ENCODE data around the gene DUSP19. TPM values are rescaled to one million over a fixed set of nuclear protein-coding genes. Genes with fewer than 3 reads are reported as not detected.
"Not testable (repeated sequence)": the region's sequence is repeated elsewhere in the genome, so short reads cannot be mapped to it uniquely, and the experiment has no call there.

DUSP19 gene, protein sequence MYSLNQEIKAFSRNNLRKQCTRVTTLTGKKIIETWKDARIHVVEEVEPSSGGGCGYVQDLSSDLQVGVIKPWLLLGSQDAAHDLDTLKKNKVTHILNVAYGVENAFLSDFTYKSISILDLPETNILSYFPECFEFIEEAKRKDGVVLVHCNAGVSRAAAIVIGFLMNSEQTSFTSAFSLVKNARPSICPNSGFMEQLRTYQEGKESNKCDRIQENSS
- 3.9 and 6.1 TPM in 2 replicates for polyA plus RNA-seq (2014; cell fraction: cytosol; rRNA removed)
- polyA plus RNA-seq (2014; cell fraction: nucleus; rRNA removed): 0.83 and 2.5 TPM in 2 replicates

DNA sequence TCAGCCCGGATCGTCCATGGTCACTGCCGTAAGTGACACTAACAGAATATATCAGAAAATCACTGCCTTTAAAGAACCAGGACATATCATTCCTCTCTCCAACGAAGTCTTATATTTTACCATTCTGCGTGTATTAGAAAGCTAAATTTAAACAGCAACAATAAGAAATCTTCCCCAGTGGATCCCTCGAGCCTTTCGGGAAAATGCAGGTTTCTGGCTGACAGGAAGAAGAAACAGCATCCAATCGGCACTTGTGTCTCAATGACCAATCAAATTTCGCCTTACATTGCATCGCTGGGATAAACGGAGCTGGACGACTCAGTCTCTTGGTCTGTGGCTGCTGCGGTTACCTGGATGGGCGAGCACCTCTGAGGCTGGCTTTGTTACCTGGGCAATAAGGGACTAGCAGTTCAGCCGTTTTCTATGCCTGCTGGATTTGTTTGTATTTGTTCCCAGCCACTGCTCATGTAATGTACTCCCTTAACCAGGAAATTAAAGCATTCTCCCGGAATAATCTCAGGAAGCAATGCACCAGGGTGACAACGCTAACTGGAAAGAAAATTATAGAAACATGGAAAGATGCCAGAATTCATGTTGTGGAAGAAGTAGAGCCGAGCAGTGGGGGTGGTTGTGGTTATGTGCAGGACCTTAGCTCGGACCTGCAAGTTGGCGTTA lies at the start of gene DUSP19:
Gene DUSP19, plus strand, starts transcription at position 284 of the 675 bp plus-strand sequence. Its CDS starts 187 bp downstream, at position 471.
- DNase-seq (ENCODE audit: low spot score): peak; percentile 95

DNA sequence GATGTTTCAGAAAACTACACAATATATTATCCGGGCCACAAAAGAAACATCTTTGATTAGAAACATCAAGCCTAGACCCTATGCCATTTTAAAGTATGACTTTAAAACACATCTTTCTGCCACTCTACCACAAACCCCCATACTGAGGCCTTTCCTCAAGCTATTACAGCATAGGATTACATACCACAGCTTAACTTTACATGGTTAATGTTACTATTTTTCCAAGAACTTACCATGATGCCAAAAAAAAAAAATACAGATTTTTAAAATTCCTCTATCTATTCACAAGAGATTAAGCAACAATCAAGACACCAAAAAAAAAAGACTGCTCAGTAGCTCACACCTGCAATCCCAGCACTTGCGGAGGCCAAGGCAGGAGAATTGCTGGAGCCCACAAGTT lies 49.3 kb upstream of the DUSP19 start:
- DNase-seq (ENCODE audit: low spot score): no peak

DNA sequence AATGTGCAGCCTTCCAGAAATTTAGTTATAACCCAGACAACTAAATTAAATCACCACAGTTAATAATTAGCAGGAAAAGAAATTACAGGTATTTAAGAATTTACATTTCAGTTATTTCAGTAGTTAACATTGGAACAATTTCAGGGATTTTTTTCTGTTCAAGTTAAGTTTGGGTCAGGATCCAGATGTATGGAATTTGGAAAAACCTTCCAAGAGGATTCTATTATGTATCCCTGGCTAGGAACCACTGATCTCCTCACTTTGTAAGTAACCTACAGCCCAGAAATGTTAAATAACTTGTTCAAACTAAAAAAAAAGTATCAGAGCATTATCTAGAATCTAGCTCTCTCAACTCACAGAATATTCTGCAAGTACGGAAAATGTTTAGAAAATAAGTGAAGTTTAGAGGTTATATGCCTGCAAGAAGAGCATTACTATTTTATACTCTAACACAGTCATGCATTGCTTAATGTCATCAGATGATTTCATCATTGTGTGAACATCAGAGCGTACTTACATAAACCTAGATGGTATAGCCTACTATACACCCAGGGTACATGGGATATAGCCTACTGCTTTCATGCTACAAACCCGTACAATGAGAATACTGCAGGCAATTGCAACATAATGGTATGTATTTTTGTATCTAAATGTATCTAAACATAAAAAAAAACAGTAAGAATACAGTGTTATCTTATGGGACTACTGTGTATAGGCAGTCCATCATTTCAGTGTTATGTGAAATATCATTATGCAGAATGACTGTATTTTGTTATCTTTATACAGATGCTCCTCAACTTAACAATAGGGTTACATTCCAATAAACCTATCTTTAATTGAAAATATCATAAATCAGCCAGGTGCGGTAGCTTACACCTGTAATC lies 46.4 kb upstream of the DUSP19 start:
- no peak for DNase-seq (ENCODE audit: low spot score)

DNA sequence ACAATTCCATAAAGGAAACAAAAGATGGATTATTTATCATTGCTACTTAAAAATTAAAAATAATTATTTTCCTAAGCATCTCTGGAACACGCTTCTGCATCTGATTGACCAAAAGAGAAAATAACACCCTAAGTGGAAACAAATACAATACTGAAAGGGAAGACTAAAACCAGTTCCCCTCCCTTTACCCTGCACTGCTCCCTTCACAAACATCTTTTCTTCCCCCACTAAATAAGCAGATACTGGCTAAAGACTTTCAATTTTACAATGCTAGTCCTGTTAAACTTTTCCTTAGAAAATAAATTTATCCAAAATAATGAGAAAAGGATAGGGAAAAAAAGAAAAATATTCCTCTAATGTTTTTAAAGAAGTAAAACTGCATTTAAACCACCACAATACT lies 44.6 kb upstream of the DUSP19 start:
- DNase-seq (ENCODE audit: low spot score): no peak

DNA sequence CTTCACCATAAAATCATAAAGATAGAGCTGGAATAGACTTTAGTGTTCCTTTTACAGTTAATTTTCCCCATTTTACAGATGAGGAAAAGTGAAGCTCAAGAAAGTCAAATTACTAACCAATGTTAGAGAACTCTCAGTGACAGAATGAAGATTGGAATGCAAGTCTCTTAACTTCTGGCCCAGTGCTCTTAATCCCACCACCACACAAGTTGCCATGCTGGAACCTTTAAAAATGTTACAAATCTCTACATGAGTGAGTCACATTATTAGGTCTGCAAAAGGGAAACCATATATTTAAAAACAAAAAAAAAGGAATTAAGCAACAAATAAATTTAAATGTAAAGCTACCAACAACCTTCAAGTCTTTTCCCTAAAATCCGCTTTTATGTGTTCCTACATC lies 43.7 kb upstream of the DUSP19 start:
- no peak for DNase-seq (ENCODE audit: low spot score)

DNA sequence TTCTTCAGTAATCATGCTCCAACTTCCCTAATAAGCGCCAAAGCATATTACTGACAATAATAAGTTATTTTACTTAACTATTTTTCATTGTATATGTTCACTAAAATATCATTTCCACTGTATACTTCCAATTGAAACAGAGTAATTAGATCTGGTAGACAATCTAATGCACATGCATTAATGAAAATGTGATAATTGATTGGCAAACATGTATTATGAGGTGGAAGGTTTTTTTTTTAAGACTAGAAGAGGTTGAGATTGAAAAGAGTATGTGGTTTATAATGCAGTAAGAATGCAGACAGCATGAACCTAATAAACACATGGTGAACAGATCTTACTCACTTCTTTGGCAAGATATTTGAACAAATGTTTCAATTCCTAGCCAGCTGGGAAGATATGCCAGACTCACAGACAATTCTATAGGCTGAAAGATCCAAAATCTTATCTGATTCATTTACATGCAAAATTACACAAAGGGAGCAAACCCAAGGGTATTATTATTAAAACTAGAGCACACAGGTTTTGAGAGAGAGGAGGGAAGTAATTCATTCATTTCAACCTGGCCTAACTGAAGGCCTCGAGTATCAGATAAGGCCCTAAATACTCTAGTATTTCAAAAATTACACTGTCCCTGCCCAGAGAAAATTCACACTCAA lies 43.1 kb upstream of the DUSP19 start:
- DNase-seq (ENCODE audit: low spot score): no peak

DNA sequence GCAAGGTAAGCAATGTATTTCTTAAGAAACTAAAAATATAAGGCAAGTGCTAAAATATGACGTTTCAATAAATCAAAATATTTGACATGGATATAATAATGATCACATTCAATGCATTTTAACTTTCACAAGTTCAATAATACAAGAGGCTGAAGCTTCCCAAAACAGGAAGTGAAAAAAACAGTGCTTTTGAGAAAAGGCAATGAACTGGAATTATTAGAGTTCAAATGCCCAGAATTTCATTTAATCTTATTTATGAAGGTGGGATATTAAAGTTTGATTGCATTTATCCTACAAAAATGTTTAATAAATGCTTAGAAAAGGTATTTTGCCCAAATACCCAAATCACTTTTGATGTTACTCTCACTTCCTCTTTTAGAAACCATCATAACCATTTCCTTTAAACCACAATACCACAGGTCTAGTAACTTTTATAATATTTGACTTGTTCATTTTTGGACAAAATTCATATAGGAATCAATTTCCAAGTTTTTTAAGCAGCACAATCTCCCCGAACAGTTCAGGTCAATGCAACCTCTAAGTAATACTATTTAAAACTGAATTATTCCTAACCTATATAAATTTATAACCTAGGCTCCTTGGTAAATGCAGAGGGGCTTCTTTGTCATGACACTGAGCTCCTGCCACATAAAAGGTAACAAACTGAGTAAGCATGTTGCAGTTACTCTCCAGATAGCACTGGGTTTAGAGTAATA lies 42.4 kb upstream of the DUSP19 start:
- DNase-seq (ENCODE audit: low spot score): no peak

DNA sequence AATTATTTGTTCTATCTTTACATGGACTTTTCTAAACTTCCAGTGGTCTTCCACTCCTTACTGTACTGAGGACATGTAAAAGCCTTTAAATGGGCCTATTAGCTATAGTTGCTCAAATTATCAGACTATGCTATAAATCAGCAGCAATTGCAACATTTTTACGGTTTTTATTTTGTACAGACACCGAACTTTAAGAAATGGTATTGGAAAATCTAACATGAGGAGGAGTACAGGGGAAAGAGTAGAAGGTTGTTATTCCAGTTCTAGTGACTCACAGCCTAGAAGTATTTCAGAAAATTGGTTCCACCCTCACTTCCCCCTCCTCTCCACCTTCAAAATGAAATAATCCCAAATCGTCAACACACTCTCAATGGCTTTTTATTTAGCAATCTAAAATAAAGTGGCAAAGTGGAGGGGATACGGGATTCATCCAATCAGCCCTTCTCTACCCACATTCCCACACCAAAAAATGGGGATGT lies 41.4 kb upstream of the DUSP19 start:
- no peak for DNase-seq (ENCODE audit: low spot score)

DNA sequence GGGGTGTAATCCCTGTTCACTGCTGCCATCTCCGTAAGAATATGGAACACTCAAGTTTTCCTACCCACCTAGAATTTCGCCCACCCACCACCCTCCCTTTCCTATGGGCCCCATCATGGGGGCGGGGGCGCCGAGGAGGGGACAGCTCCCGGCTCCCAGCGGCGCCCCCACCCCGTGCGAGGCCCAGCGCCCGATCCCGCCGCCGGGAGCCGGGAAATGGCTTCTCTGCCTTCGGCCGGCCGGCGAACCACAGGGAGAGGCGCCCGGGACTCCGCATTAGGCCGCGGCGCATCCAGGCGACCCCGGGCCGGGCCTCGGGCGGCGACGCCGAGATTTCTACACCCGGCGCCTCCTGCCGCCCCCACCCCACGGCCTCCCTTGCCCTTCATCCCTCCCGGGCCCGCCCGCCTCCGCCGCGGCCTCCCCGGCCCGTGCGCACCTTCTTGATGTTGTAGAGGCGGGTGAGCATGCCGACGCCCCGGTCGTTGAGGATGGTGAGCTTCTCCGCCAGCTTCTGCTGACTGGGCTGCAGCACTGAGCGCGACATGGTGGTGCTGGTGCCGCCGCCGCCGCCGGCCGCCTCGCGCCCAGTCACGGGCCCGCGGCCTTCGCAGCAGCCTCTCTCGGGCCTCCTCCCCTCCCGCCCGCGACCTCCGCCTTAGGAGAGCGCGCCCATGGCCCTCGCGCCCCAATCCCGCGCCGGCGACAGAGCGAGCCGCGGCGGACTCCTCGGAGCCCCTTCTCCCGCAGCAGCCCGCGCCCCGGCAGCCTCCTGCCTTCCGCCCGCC lies 40.8 kb upstream of the DUSP19 start:
- peak; percentile 67 for DNase-seq (ENCODE audit: low spot score)

DNA sequence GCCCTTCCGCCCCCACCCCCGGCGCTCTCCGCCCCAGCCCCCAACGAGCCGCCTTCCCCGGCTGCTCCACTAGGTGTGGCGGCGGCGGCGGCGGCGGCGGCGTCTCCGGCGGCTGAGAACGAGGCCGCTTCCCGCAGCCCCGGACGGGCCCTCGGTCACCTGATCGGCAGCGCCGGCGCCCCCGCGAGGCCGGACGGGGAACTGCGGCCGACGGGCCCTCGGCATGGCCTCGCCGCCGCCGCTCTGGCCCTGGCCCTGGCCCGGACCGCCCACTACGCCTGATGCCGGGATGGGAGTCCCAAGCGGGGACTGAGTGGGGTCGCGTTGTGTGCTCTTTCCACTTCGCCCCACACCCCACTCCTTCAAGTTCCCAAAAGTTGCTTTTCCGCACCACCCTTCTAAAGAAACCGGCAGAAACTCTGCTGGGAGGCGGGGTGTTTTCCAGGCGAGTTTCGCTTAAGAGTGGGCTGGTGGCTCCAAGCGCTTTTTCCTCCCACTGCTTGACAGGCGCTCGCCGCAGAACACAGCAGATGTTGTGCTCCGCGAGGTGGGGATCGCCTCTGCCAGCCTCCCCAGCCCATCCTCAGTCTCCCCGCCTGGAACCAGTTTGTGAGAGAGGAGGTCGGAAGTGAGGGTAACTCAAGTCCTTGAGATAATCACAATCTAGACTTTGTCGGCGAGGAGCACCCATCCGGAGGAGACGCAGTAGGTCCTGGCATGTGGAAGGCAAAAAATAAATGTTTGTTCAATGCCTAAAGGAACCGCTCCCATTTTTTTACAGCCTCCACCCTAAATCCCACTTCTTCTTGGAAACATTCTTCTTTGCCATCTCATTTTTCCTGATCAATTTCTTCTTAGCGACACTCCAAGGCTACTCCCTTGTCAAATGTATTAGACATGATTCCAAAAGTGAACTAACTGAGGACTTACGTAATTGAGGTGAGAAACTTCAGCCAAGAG lies 39.9 kb upstream of the DUSP19 start, which contains the start of gene NCKAP1:
Gene NCKAP1, minus strand, starts transcription at position 117 of the 960 bp plus-strand sequence. CDS start 358 bp downstream, outside the sequence.
- peak; percentile 84 for DNase-seq (ENCODE audit: low spot score)

DNA sequence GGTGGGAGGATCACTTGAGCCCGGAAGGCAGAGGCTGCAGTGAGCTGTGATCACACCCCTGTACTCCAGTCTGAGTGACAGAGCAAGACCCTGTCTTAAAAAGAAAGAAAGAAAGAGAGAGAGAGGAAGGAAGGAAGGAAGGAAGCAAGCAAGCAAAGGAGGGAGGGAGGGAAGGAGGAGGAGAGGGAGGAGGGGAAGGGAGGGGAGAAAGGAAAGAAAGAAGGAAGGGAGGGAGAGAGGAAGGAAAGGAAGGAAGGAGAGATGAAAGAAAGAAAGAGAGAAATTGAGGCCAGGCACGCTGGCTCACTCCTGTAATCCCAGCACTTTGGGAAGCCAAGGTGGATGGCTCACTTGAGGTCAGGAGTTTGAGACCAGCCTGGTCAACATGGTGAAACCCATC lies 37.9 kb upstream of the DUSP19 start:
- DNase-seq (ENCODE audit: low spot score): no peak

DNA sequence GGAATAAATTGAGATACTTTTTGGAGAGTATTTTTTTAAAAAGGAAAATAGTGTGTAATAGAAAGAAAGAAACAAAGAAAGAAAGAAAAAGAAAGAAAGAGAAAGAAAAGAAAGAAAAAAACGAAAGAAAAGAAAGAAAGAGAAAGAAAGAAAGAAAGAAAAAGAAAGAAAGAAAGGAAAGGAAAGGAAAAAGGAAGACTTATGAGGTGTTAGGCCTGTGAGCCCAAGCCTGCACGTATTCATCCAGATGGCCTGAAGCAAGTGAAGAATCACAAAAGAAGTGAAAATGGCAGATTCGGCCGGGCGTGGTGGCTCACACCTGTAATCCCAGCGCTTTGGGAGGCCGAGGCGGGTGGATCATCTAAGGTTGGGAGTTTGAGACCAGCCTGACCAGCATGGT lies 35.0 kb upstream of the DUSP19 start:
- not testable (repeated sequence) for DNase-seq (ENCODE audit: low spot score)

DNA sequence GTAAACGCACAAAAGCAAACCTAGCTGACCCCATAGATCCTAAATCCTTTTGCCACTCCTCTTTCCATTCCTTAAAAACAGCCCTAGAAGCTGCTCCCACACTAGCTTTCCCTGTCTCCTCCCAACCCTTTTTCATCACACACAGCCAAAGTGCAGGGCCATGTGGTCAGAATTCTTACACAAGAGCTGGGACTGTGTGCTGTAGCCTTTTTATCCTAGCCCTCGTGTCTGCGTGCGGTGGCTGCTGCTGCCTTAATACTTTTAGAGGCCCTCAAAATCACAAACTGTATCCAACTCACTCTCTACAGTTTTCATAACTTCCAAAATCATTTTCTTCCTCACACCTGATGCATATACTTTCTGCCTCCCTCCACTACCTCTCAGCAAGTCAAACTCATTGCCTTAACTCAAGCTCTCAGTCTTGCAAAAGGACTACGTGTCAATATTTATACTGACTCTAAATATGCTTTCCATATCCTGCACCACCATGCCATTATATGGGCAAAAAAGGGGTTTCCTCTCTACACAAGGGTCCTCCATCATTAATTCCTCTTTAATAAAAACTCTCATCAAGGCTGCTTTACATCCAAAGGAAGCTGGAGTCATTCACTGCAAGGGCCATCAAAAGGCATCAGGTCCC lies 30.9 kb upstream of the DUSP19 start:
- DNase-seq (ENCODE audit: low spot score): not testable (repeated sequence)

DNA sequence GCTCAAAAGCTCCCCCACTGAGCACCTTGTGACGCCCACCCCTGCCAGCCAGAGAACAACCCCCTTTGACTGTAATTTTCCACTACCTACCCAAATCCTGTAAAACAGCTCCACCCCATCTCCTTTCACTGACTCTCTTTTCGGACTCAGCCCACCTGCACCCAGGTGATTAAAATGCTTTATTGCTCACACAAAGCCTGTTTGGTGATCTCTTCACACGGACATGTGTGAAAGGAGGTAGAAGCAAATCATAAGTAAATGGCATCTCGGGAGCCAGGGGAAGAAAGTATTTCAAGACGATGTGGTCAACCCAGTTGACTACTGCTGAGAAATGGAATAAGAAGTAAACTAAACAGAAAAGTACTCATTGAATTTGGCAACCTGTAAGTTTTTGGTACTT lies 29.1 kb upstream of the DUSP19 start:
- no peak for DNase-seq (ENCODE audit: low spot score)

DNA sequence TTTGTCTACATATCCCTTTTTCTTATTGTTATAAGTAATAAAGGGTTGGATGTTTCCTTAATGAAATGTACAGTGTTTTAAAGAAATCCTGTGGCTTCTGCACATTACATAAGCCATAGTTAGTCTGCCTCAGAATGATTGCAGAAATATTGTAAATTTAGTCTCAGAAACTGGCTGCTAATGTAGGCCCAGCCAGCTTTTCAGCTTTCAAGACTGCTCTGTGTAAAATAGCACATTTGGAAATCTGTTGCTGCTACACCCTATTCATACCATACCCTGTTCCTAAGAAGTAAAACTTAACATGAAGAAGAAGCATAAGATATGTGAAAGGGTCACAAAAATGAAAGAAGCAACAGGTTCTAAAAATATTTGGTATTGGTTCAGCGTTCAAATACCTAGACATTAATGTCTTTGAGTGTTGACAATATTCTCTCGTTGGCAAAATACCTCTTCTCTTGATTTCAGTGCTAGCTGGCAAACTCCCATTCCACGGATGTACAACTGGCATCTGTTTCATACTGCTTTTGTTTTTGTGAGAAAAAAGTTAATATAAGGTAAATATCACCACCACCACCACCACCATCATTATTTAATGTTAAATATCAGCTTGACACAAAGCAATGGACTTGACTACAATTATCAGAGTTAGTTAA lies 21.1 kb upstream of the DUSP19 start:
- DNase-seq (ENCODE audit: low spot score): no peak

DNA sequence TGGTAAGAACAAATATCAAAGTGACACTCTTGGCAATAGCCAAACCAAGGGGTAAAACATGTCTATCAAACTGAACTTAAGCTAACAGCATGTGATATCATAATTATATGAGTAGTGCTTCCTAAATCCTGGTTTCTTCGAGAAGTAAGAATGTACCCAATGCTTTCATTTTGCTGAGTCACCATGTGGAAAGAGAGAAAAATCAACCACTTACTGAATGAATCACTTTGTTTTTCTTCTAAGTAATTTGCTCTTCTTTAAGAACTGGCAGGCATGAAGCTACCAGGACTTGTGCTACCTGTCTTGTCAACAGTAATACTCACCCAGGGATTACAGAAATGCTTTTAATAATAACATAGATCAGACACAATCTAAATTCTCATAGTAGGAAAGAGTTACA lies 19.0 kb upstream of the DUSP19 start:
- no peak for DNase-seq (ENCODE audit: low spot score)

DNA sequence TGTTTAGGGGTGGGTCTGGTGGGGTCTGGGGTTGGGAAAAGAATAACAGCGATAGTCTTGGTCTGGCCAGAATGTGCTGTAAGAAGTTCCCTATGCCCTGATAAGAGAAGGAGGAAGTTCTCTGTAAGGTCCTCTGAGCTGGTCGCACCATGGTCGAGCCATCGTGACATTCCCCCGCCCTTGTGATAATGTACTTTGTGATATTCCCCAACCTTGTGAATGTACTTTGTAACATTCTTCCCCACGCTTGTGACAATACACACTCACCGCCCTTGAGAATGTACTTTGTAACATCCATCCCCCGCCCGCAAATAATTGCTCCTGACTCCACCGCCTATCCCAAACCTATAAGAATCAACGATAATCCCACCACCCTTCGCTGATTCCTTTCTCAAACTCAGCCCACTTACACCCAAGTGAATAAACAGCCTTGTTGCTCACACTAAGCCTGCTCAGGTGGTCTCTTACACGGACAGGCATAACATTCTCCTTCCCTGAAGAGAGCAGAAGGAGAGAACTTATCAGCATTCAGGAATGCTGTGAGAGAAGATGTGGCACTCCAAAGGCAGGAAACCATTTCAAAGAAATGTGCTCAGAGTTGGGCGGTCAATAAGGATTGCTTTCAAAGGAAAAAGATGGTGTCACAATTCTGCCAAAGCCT lies 17.8 kb upstream of the DUSP19 start:
- no peak for DNase-seq (ENCODE audit: low spot score)

All from SK-N-DZ (cell line).